Measurements from ENCODE around the gene NELL1. TPM values are rescaled to one million over a fixed set of nuclear protein-coding genes. Genes with fewer than 3 reads are reported as not detected.

NELL1 gene
- total and polyA plus RNA-seq, 2 donors (not counting 3 experiments of a cell fraction or from before 2014, with no cell fraction given): not detected

DNA sequence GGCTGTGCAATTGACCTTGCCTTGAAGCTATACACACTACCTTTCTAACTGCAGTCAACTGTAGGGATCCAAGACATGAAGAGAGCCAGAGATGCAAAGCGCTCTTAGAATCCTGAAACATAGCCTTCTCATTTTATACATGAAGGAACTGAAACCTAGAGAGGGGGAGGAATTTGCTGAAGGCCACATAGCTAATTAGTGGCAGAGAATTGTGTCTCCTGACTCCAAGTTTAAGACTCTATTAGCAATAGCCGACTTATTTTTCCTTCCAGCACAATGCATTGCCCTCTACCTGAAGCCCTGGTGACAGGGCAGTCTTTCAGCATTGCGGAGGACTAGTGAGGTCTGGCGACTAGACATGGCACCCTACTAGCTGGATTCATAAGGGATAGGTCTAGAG lies 796.5 kb downstream of the NELL1 start:
- DNase-seq (ENCODE audit: low read depth, low spot score) (no peak), FAIRE-seq (no peak)
- H3K9me1 ChIP-seq (replicated peaks; ENCODE audit: control insufficient read depth, extremely low read depth, insufficient read depth, low read length): no peaks in the 10 kb centered on the region
- ChIA-PET CTCF (no interaction called here), POLR2A (no interaction called here)
- H2AFZ ChIP-seq (ENCODE audit: low read depth, low read length): no peak overlapping the region
- no peaks in the 10 kb centered on the region for H3K79me2 ChIP-seq (ENCODE audit: control insufficient read depth, insufficient read depth, low read length)
- no peaks in the 10 kb centered on the region for H3K36me3 ChIP-seq (ENCODE audit: control insufficient read depth in 2 of 2, extremely low read depth in 1 of 2, insufficient read depth in 2 of 2, low read length in 2 of 2)
- TF ChIP-seq MYC (IDR thresholded peaks at IDR 0.05; ENCODE audit: low read depth, low read length): no peak
- no peak for TF ChIP-seq JUN (IDR thresholded peaks at IDR 0.05; ENCODE audit: borderline replicate concordance, insufficient read depth, insufficient read length, low read depth)
- no peak for TF ChIP-seq POLR2A (IDR thresholded peaks at IDR 0.05; ENCODE audit: low read depth, low read length)
- TF ChIP-seq, protein P1, sequence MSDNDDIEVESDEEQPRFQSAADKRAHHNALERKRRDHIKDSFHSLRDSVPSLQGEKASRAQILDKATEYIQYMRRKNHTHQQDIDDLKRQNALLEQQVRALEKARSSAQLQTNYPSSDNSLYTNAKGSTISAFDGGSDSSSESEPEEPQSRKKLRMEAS (IDR thresholded peaks at IDR 0.05; ENCODE audit: insufficient read depth, insufficient read length): no peak
- TF ChIP-seq GATA2 (IDR thresholded peaks at IDR 0.05; ENCODE audit: insufficient read depth, insufficient read length, low read depth, low read length): no peak
- no peak for TF ChIP-seq EZH2 (IDR thresholded peaks at IDR 0.05; ENCODE audit: borderline replicate concordance, low read depth, low read length, severe bottlenecking)
- TF ChIP-seq, protein P2, sequence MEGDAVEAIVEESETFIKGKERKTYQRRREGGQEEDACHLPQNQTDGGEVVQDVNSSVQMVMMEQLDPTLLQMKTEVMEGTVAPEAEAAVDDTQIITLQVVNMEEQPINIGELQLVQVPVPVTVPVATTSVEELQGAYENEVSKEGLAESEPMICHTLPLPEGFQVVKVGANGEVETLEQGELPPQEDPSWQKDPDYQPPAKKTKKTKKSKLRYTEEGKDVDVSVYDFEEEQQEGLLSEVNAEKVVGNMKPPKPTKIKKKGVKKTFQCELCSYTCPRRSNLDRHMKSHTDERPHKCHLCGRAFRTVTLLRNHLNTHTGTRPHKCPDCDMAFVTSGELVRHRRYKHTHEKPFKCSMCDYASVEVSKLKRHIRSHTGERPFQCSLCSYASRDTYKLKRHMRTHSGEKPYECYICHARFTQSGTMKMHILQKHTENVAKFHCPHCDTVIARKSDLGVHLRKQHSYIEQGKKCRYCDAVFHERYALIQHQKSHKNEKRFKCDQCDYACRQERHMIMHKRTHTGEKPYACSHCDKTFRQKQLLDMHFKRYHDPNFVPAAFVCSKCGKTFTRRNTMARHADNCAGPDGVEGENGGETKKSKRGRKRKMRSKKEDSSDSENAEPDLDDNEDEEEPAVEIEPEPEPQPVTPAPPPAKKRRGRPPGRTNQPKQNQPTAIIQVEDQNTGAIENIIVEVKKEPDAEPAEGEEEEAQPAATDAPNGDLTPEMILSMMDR (IDR thresholded peaks at IDR 0.05; ENCODE audit: extremely low read depth in 1 of 2, insufficient read depth in 1 of 2, low read depth in 1 of 2, low read length in 2 of 2): no peak
- TF ChIP-seq POLR2AphosphoS5 (IDR thresholded peaks at IDR 0.05; ENCODE audit: insufficient read depth, low read depth, low read length): no peak
- TF ChIP-seq FOS (IDR thresholded peaks at IDR 0.05; ENCODE audit: borderline replicate concordance, insufficient read depth, low read length): no peak
- H3K27ac ChIP-seq (ENCODE audit: insufficient read depth, low read depth, low read length): no peak overlapping the region
- no TSS peak for BruUV-seq (replicated peaks)
- no peaks in the 10 kb centered on the region for H4K20me1 ChIP-seq (replicated peaks; ENCODE audit: control insufficient read depth, extremely low read depth, insufficient read depth, low read length)
- H3K4me3 ChIP-seq (replicated peaks in 1 of 3; ENCODE audit: insufficient read depth in 1 of 3, low read depth in 1 of 3, low read length in 3 of 3): no peak overlapping the region
- no peaks in the 10 kb centered on the region for H3K27me3 ChIP-seq (ENCODE audit: control insufficient read depth in 2 of 2, insufficient read depth in 2 of 2, low read length in 2 of 2)
- intact Hi-C loops (cut with micrococcal nuclease) (no loop called here), dilution Hi-C loops (cut with MboI; ENCODE audit: extremely low pct_ligation_motif_present, low sequenced_read_pairs) (no loop called here)
- H3K9me3 ChIP-seq (replicated peaks; ENCODE audit: control insufficient read depth, insufficient read depth, low read length): peaks cover 7% of the 10 kb centered on the region
- no peaks in the 10 kb centered on the region for H3K4me1 ChIP-seq (ENCODE audit: control insufficient read depth, extremely low read depth, insufficient read depth, low read length)
- no peak overlapping the region for H3K9ac ChIP-seq (replicated peaks; ENCODE audit: extremely low read depth, insufficient read depth, low read length)
- no peak overlapping the region for H3K4me2 ChIP-seq (ENCODE audit: insufficient read depth, low read length)

All from endothelial cell of umbilical vein (primary cell).